GM19468 (cell line): ENCODE measurements around the gene XAB2.

ENCODE experiments used
- ATAC-seq: cut with Tn5 transposase; IDR thresholded peaks from one replicate; pipeline ENCODE4 v1.9.1; 2021; ENCODE audit warnings: mild to moderate bottlenecking, moderate library complexity, moderate number of reproducible peaks; ENCODE audit not compliant: unreplicated experiment; ENCODE audit errors: extremely low read depth

XAB2 gene

DNA sequence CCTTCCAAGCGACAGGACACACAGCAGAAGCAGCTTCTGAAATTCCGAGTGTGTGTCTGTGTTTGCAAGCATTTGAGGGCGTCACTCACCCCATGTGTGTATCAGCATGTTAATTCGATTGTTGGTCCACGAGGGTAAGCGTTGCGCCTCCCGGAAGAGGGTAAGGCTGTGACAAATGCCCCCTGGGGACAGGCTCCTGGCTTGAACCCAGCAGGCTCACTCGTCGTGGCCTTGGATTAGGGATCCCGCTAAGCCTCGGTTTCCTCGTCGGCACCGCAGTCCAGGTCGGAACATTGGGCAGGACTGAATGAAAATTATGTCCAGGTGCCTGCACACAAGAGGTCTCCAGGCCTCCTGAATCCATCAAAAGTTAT, 7.0 kb upstream of the XAB2 start:
- ATAC-seq, result no peak

GRCh38 chr19:7635670-7636069, 6.3 kb upstream of the XAB2 start:
- no peak for ATAC-seq

DNA sequence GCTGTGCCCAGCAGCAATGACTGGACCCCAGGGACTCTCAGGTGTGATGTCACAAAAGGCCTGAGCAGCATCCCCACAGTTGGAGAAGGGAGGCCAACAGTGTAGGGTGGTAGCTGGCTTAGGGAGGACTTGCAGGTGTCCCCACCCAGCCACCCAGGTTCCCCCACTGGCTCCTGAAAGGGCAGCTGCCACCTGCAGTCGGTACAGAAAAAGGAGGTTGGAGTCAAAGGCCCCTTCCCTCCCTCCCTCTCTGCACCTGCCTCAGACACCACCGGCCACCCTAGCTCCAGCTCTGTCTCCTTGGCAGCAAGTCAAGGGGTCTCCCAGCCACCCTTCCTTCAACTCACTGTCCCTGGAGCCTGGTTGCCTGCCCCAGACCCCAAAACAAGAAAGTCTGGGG, 4.4 kb upstream of the XAB2 start, which contains the start of gene PCP2:
PCP2 (minus strand) TSS at position 22 of the 400 bp plus-strand sequence. CDS start 262 bp downstream, outside the sequence.
- ATAC-seq, result no peak

- no peak for ATAC-seq
Measured at GRCh38 chr19:7632340-7633203, 3.2 kb upstream of the XAB2 start.

DNA sequence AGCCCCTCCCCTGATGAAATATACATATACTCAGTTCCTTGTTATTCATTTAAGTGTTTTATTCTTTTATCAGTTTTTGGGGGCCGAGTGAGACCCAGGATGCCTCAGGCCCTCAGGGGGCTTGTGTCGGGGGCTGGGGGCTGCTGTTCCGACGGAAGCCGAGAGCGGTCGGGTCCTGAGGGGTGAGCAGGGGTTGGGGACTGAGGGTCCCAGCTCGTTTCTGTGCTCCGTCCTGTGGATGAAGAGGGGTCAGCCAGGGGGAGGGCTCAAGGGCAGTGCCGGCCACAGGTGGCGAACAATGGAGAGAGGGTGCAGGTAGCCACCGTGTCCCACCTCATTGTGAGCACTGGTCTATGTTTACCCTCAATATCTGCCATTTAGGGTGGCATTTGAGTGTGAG, 2.2 kb upstream of the XAB2 start:
- no peak for ATAC-seq

DNA sequence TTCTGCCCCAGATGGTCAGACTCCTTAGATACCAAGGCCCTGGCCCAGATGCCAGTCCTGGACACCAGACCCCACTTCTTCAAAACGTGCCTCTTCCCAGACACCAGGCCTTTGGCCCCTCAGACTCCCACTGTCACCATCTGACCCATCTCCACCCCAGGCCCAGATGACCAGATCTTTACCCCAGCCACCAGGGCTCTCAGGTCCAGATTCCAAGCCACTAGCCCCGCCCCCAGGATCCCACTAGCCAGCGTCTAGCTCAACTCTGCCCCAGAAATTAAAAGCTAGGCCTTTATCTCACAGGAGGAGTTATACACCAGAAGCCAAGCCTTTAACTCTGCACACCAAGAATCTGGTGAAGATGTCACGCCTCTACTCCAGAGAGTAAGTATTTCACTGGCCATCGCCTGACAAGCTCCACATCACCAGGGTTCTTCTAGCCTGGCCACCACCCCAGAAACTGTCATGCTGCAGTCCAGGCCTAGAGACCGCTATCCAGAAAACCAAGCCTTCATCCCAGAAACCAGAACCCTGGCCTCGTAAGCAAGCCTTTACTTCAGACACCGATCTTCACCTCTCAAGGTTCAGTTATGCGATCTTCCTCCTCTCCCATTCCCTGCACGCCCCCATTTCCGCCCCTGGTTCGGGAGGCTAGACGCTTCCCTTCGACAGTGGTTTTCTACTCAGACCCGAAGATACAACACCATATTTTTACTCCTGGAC, 595 bp downstream of the XAB2 start:
- ATAC-seq, result no peak

GRCh38 chr19:7627166-7627565, 2.2 kb downstream of the XAB2 start:
- no peak for ATAC-seq

- no peak for ATAC-seq
Measured at GRCh38 chr19:7625763-7626372, 3.5 kb downstream of the XAB2 start.

- ATAC-seq, result no peak
Measured at GRCh38 chr19:7624810-7625209, 4.5 kb downstream of the XAB2 start.

- no peak for ATAC-seq
Measured at GRCh38 chr19:7623725-7624603, 5.4 kb downstream of the XAB2 start.

DNA sequence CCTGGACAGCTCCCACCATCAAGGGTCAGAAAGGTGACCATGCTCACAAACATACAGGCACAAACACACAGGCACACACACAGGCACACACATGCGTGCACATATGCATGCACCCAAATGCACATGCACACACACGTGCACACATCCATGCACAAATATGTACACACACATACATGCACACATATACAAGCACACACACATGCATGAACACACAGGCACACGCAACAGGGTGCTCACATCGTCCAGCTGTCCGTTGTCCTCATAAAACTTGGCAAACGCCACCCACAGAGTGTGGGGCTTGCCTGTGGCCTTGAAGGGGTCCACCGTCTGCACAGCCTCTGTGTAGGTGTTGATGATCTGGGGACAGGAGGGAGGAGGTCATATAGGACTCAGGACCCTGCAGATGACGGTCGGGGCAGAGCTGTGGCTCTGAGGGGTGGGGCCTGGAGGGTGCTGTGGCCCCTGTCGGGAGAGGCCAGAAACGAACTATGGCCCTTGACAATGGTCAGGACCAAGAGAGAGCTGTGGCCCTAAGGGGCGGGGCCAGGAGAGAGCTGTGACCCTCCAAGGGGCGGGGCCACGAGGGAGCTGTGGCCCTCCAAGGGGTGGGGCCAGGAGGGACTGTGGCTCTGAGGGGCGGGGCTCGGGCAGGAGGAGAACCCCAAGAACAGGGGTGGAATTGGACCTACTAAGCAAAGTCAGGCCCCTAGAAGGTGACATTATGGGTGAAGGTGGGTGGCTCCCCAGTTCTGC, 6.2 kb downstream of the XAB2 start:
- ATAC-seq, result no peak

DNA sequence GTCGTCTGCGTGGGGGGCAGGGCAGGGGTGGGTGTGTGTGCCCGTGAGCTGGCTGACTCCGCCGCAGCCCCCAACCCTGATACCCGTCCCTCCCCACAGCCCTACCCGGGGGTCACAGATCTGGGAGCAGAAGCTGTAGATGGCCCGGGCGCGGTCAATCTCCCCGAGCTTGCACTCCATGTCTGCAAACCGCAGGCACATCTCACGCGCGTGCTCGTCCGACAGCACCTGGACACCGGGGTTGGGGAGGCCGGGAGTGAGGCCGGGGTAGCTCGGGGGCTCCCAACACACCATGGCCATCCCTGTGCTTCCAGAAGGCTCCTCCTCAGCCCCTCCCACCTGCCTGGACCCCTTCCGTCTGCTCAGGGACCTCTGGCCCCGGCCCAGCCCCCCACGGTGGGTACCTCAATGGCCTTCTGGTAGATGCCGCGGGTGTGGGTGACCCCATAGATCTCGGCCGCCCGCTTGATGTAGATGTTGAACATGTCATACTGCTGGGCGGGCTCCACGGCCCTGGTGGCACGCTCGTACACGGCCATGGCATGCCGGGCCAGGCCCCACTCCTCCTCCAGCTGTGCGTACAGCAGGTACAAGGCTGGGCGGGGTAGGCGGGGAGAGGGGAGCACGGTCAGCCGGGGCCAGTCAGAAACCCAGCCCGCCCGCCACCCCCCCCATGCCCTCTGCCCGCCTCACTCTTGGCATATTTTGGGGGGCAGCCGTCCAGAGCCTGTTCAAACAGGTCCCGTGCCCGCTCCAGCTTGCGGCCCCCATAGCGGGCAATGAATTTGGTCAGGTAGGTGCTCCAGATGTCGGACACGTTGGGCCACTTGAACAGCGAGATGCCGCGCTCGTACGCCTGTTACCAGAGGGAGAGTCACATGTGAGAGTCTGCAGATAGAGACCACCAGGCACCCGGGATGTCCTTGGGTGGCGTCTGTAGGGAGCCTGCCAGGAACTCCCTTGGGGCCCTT, 8.6 kb downstream of the XAB2 start:
- ATAC-seq, result no peak

DNA sequence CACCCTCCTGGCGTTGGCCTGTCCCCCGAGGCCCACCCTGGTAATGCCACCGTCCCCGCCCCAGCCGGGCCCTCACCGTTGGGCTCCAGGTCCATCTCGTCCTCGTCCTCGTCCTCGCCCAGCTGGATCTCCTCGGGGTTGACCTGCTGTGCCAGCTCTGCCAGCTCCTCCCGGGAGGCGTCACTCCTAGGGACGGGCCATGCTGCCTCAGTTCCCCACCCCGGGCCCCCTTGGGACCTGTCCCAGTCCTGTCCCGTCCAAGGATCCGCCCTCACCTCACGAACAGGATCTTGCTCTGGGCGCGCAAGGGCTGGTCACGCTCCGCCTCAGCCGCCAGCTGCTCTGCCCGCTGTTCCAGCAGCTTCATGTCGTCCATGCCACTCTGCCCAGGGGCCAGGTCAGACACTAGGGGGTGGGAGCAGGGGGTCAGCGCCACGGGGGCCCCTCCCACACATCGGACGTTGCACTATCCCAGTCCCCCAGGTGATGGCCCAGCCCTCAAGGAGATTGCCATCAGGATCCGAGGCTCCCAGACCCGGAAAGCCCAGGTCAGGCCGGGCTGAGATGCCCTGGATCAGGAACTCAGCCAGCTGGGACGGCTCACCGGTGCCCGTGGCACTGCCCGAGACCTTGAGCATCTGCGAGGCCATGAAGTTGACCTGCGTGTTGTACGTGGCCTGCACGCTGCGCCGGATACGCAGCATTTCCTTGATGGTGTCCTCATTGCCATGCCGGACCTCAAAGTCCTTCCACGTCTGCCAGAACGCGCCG, 9.5 kb downstream of the XAB2 start:
- no peak for ATAC-seq

DNA sequence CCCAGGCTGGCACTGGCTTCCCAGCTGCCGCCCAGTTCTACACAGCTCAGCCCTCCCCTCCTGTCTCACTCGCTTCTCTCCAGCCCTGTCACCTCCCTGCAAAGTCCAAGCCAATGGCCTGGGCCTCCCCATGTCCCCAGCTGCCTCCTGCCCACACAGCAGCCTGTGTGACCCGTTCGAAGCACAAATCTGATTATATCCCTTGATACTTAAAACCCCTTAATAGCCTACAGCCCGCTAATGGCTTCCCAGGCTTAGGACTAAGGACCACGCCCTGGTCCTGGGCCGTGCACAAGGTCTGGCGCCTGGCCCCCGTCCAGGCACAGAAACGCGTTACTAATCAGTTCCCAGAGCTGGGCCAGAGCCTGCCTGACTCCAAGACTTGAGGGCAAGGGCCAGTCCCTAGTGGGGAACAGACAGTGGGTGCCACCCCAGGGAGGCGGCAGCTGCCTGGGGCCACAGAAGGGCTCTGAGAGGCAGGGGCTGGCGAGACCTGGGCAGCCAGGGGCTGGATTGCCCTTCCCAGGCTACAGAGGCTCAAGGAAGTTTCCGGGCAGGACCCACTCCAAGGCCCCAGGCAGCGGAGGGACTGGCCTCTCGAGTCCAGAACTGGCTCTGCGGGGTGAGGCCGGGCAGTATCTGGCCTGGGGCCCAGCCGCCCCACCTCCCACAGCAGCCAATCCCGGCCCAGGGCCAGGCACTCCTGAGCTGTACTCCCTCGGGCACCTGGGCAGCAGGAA, 10.4 kb downstream of the XAB2 start:
- no peak for ATAC-seq

- no peak for ATAC-seq
Measured at GRCh38 chr19:7618348-7618747, 11.0 kb downstream of the XAB2 start.

- ATAC-seq, result no peak
Measured at GRCh38 chr19:7617735-7618134, 11.6 kb downstream of the XAB2 start.

- ATAC-seq, result no peak
Measured at GRCh38 chr19:7617172-7617571, 12.2 kb downstream of the XAB2 start.
